ENCODE measurements around the gene XKR7. TPM values are rescaled to one million over a fixed set of nuclear protein-coding genes. Genes with fewer than 3 reads are reported as not detected.
A peak's percentile ranks its signal among the peaks of the same experiment; 100 is the strongest.

XKR7 gene
- total RNA-seq, 1 experiment from 2014 or later, result 1.3 TPM

GRCh38 chr20:32019563-32020463 is 51.9 kb downstream of the XKR7 start:
- Histone ChIP-seq H3K14ac (ENCODE audit: insufficient read depth, low read length) (no peak overlapping the region), H2BK20ac (ENCODE audit: low read depth, low read length, poor library complexity, severe bottlenecking) (no peak overlapping the region), H4K91ac (ENCODE audit: insufficient read length, low read depth, low read length) (no peak overlapping the region), H4K5ac (ENCODE audit: insufficient read length, low read depth, low read length) (no peak overlapping the region), H3K23ac (ENCODE audit: insufficient read length, low read depth, low read length) (no peak overlapping the region), H3K23me2 (ENCODE audit: insufficient read length, low read depth, low read length, poor library complexity, severe bottlenecking) (peaks cover 7% of the 10 kb centered on the region), H2BK5ac (ENCODE audit: insufficient read length, low read length) (no peak overlapping the region), H2BK15ac (ENCODE audit: low read depth, low read length) (no peak overlapping the region), H3K56ac (ENCODE audit: insufficient read length, low read depth, low read length) (no peak overlapping the region), H3K79me2 (ENCODE audit: insufficient read depth, low read length) (no peaks in the 10 kb centered on the region), H3K4ac (ENCODE audit: low read depth, low read length) (no peak overlapping the region), H3K4me2 (ENCODE audit: insufficient read depth, insufficient read length, low read length) (peak overlapping the region; percentile 45), H3T11ph (ENCODE audit: low read length) (no peak overlapping the region), H3K4me1 (ENCODE audit: insufficient read depth, low read length) (peaks cover 2% of the 10 kb centered on the region; the same call in 1 of the 2 replicates), H2BK12ac (ENCODE audit: insufficient read length, low read depth, low read length) (no peak overlapping the region), H4K20me1 (ENCODE audit: control insufficient read depth, insufficient read depth, insufficient read length) (no peaks in the 10 kb centered on the region), H3K9me3 (ENCODE audit: control insufficient read depth, low read depth, low read length) (no peaks in the 10 kb centered on the region), H3K27ac (ENCODE audit: insufficient read length, low read depth, low read length) (no peak overlapping the region), H2BK120ac (ENCODE audit: low read depth, low read length, poor library complexity, severe bottlenecking) (no peak overlapping the region), H2AFZ (ENCODE audit: low read length) (no peak overlapping the region), H3K27me3 (ENCODE audit: insufficient read depth, low read length) (no peaks in the 10 kb centered on the region), H3K79me1 (ENCODE audit: insufficient read depth, low read depth, low read length, poor library complexity, severe bottlenecking) (no peaks in the 10 kb centered on the region), H3K9ac (ENCODE audit: extremely low read depth, insufficient read length, low read length) (no peak overlapping the region), H4K8ac (replicated peaks; ENCODE audit: insufficient read length, low read depth, low read length) (no peak overlapping the region), H2AK5ac (ENCODE audit: insufficient read length, low read length) (no peak overlapping the region), H3K18ac (ENCODE audit: insufficient read length, low read depth, low read length) (no peak overlapping the region)
- H3K36me3 Mint-ChIP-seq (ENCODE audit: insufficient read depth in 1 of 3, low read depth in 3 of 3), result peaks cover 0 to 6% (median 5%) of the 10 kb centered on the region in 3 experiments; a peak in 4 of 7 replicates
- peak overlapping the region; percentile 69 to 91 for H3K4me3 Mint-ChIP-seq
- TF ChIP-seq CTCF (conservative IDR thresholded peaks at IDR 0.05), result no peak
- peaks cover 36% of the 10 kb centered on the region in 2 experiments for H3K4me1 Mint-ChIP-seq
- DNase-seq, result no peak
- no CpG with 5 or more reads among the region's 11 CpGs for WGBS (ENCODE audit: extremely low coverage, insufficient read length, low lambda C conversion rate)
- no peaks in the 10 kb centered on the region for H3K9me3 Mint-ChIP-seq
- peak overlapping the region in 1 of 3 experiments; percentile 27; a peak in 2 of 7 replicates for H3K27ac Mint-ChIP-seq
- peaks cover 42% of the 10 kb centered on the region for H3K27me3 Mint-ChIP-seq (ENCODE audit: low read depth)

Measured in H9 (cell line).